WERI-Rb-1 (cell line): ENCODE data around the gene MBD5.

Experiments used
- DNase-seq: peaks from one replicate; pipeline ENCODE4 v3.0.0-alpha.2; 2020
- H3K27ac ChIP-seq: fragments of 250-450 bp; sonication (Bioruptor Pico); 2 replicates; pipeline ENCODE4 v1.5.1; 2020; ENCODE audit warnings: mild to moderate bottlenecking, moderate library complexity
- H3K27me3 ChIP-seq: fragments of 250-450 bp; sonication (Bioruptor Pico); 2 replicates; pipeline ENCODE4 v1.5.1; 2021; ENCODE audit warnings: mild to moderate bottlenecking, low read depth, moderate library complexity; ENCODE audit not compliant: insufficient read depth, severe bottlenecking
- H3K36me3 ChIP-seq: fragments of 250-450 bp; sonication (Bioruptor Pico); 2 replicates; pipeline ENCODE4 v1.5.1; 2020; ENCODE audit warnings: mild to moderate bottlenecking, moderate library complexity
- H3K4me3 ChIP-seq: 2 replicates; pipeline ENCODE4 v1.5.1; 2011; ENCODE audit warnings: low read depth, mild to moderate bottlenecking, control low read depth, low read length
- H3K9me3 ChIP-seq: fragments of 250-450 bp; sonication (Bioruptor Pico); 2 replicates; pipeline ENCODE4 v1.5.1; 2021; ENCODE audit warnings: mild to moderate bottlenecking, moderate library complexity; ENCODE audit not compliant: severe bottlenecking
- TF ChIP-seq, protein P1 (sequence below): IDR thresholded peaks from 2 replicates; pipeline ENCODE4 v1.5.1; 2011; ENCODE audit warnings: low read depth, mild to moderate bottlenecking, control low read depth, inconsistent platforms, low read length

The MBD5 gene

DNA sequence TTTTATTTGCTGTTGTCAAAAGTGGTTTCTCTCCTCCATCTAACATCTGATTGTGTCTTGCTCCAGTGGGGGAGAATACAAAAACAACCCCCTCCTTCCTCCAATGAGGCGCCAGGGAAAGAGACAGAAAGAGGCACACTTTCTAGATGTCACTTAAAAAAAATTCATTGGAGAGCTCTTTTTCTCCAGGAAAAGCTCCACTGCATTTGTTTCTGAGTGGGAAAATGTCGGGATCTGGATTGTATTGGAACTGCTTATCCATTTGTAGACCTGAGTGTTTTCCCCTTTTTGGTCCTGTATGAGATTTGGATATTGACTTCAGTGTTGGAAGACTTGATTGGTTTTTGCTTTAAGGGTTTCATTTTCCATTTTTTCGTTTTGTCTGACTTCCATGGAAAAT is 995 bp downstream of the MBD5 start:
- H3K27me3 ChIP-seq: no peaks in the 10 kb centered on the region
- DNase-seq: no peak
- H3K36me3 ChIP-seq: no peaks in the 10 kb centered on the region
- TF ChIP-seq, protein P1, sequence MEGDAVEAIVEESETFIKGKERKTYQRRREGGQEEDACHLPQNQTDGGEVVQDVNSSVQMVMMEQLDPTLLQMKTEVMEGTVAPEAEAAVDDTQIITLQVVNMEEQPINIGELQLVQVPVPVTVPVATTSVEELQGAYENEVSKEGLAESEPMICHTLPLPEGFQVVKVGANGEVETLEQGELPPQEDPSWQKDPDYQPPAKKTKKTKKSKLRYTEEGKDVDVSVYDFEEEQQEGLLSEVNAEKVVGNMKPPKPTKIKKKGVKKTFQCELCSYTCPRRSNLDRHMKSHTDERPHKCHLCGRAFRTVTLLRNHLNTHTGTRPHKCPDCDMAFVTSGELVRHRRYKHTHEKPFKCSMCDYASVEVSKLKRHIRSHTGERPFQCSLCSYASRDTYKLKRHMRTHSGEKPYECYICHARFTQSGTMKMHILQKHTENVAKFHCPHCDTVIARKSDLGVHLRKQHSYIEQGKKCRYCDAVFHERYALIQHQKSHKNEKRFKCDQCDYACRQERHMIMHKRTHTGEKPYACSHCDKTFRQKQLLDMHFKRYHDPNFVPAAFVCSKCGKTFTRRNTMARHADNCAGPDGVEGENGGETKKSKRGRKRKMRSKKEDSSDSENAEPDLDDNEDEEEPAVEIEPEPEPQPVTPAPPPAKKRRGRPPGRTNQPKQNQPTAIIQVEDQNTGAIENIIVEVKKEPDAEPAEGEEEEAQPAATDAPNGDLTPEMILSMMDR: no peak
- H3K27ac ChIP-seq: peak overlapping the region; percentile 95; the same call in 1 of the 2 replicates
- H3K4me3 ChIP-seq: peak overlapping the region; percentile 84
- no peaks in the 10 kb centered on the region for H3K9me3 ChIP-seq

DNA sequence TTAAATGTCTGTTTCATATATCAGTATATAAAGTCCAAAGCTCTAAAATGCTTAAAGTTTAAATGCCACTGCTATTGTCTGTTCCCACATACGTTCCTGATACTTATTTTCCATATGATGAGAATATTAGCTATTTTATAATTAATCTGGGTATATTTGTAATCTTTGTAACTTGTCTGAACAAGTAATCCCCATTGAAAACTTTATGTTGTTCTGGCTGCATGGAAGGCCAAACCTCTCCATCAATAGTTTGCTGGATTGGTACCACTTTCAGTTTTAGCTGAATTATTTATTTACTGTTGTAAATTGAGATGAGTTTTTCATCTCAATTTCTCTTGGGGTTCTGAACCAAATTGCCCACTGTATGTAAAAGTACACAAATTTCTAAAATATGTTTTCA is 1.5 kb downstream of the MBD5 start:
- TF ChIP-seq, protein P1: no peak
- Histone ChIP-seq H3K4me3 (peak overlapping the region; percentile 84), H3K27ac (no peak overlapping the region), H3K27me3 (no peaks in the 10 kb centered on the region), H3K9me3 (no peaks in the 10 kb centered on the region), H3K36me3 (no peaks in the 10 kb centered on the region)
- DNase-seq: no peak

DNA sequence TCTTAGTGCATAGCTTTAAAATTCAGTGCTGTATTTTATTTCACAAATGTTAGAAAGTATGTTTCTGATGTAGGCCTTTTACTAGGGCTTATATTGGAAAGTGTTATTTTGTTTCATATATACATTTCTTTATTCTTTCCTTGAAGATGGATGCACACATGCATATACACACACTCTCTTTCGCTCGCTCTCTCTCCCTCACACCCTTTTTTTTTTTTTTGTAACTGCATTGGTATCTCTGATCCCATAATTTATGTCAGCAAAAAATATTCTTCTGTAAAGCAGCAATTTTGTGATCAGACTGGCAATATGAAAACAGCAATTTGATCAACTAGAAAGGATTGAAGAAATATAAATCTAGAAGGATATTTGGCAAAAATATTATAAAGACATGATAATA is 2.0 kb downstream of the MBD5 start:
- Histone ChIP-seq H3K9me3 (no peaks in the 10 kb centered on the region), H3K36me3 (no peaks in the 10 kb centered on the region), H3K4me3 (no peak overlapping the region), H3K27ac (no peak overlapping the region), H3K27me3 (no peaks in the 10 kb centered on the region)
- TF ChIP-seq, protein P1: no peak
- no peak for DNase-seq

DNA sequence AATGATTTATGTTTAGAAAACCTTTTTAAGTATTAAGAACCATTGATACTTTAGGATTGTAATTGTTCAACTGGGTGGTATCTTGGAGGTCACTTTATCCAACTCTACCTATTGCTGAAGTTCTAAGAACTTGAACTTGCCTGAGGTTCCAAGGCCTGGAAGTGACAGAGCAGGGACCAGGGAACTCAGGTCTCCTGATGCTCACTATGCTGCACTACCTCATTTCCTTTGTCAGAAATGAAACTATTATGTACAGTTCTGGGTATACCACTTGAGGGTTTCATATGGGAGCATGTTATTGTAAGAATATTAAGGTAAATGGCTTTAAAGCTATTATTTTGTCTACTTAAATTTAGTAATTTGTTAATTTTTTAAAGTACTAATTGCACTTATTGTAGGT is 3.0 kb downstream of the MBD5 start:
- no peaks in the 10 kb centered on the region for H3K27me3 ChIP-seq
- TF ChIP-seq, protein P1: no peak
- no peak for DNase-seq
- no peaks in the 10 kb centered on the region for H3K36me3 ChIP-seq
- H3K9me3 ChIP-seq: no peaks in the 10 kb centered on the region
- no peak overlapping the region for H3K4me3 ChIP-seq
- no peak overlapping the region for H3K27ac ChIP-seq

DNA sequence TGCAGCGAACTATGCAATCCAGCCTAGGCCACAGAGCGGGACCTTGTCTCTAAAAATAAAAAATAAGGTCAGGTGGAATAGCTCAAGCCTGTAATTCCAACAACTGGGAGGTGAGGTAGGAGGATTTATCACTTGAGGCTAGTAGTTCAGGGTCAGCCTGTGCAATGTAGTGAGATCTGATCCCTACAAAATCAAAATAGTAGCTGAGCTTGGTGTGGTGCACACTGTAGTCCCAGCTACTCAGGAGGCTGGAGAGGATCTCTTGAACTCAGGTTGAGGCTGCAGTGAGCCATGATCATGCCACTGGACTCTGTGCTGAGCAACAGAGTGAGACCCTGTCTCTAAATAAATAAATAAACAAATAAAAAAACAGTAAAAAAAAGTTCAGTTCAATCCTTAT is 5.7 kb downstream of the MBD5 start:
- H3K9me3 ChIP-seq: no peaks in the 10 kb centered on the region
- TF ChIP-seq, protein P1: no peak
- H3K36me3 ChIP-seq: no peaks in the 10 kb centered on the region
- H3K4me3 ChIP-seq: no peak overlapping the region
- no peak for DNase-seq
- no peak overlapping the region for H3K27ac ChIP-seq
- no peaks in the 10 kb centered on the region for H3K27me3 ChIP-seq

DNA sequence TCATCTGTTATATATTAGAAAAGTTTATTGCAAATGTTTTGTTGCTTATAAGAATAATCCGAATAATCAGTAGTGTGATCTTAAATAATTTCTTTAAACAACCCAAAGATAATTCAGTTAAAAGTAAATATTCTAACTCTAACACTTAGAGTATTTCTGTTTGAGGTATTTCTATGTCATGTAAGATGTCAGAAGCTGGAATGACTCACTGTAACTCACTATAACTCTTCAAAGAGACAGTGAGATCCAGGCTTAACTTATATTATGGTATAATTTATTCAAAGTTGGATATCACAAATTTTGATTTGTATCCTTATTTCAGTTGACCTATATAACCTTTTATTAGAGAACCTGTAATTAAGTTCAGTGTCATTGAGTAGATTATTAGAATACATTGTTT is 6.9 kb downstream of the MBD5 start:
- Histone ChIP-seq H3K36me3 (no peaks in the 10 kb centered on the region), H3K27me3 (no peaks in the 10 kb centered on the region), H3K27ac (no peak overlapping the region), H3K4me3 (no peak overlapping the region), H3K9me3 (no peaks in the 10 kb centered on the region)
- no peak for DNase-seq
- TF ChIP-seq, protein P1: no peak
